Ishikawa (cell line): Measurements from ENCODE around the gene SUMO4.

Experiments
- CEBPB ChIP-seq: IDR thresholded peaks from 2 replicates; pipeline ENCODE4 v1.6.1; 2012
- CREB1 ChIP-seq: IDR thresholded peaks from 2 replicates; pipeline ENCODE4 v1.6.1; 2012; ENCODE audit warnings: low read depth
- EGR1 ChIP-seq: IDR thresholded peaks from 2 replicates; pipeline ENCODE4 v1.6.1; 2012
- EP300 ChIP-seq: IDR thresholded peaks from 2 replicates; pipeline ENCODE4 v1.6.1; 2012; ENCODE audit warnings: borderline replicate concordance
- FOXM1 ChIP-seq: IDR thresholded peaks from 2 replicates; pipeline ENCODE4 v1.6.1; 2012; ENCODE audit warnings: low read depth, borderline replicate concordance
- NFIC ChIP-seq: IDR thresholded peaks from 2 replicates; pipeline ENCODE4 v1.6.1; 2012
- RAD21 ChIP-seq: IDR thresholded peaks from 2 replicates; pipeline ENCODE4 v1.6.1; 2012; ENCODE audit warnings: low read depth
- TAF1 ChIP-seq: IDR thresholded peaks from 2 replicates; pipeline ENCODE4 v1.6.1; 2012; ENCODE audit warnings: low read depth, mild to moderate bottlenecking
- TCF12 ChIP-seq: IDR thresholded peaks from 2 replicates; pipeline ENCODE4 v1.6.1; 2012; ENCODE audit warnings: low read depth
- TEAD4 ChIP-seq: IDR thresholded peaks from 2 replicates; pipeline ENCODE4 v1.6.1; 2012
- YY1 ChIP-seq: IDR thresholded peaks from 2 replicates; pipeline ENCODE4 v1.6.1; 2012; ENCODE audit warnings: low read depth
- ZBTB7A ChIP-seq: IDR thresholded peaks from 2 replicates; pipeline ENCODE4 v1.6.1; 2012; ENCODE audit warnings: low read depth
- TF ChIP-seq, protein P1 (sequence below): IDR thresholded peaks from 2 replicates; pipeline ENCODE4 v1.6.1; 2012; ENCODE audit warnings: low read depth, mild to moderate bottlenecking
- TF ChIP-seq, protein P2 (sequence below): IDR thresholded peaks from 2 replicates; pipeline ENCODE4 v1.6.1; 2012
- TF ChIP-seq, protein P3 (sequence below): IDR thresholded peaks from 2 replicates; pipeline ENCODE4 v1.6.1; 2012

SUMO4 gene

DNA sequence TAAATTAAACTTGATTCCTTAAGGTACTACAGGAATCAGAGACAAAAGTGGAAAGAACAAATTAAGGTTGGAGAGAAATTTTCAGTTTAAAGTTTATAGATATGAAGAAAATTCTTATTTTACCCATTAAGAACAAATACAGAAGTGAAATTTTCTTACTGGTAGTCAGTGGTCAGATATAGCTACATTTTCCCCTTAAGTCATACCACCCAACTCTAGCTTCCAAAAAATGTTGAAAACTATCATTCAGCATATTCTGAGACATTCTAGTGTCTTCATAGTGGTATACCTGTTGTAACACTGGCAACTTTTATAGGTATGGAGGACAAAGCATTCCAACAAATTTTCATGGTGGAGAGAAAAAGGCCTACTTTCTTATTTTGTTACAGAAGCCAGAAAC is 15.6 kb upstream of the SUMO4 start:
- TF ChIP-seq, protein P1, sequence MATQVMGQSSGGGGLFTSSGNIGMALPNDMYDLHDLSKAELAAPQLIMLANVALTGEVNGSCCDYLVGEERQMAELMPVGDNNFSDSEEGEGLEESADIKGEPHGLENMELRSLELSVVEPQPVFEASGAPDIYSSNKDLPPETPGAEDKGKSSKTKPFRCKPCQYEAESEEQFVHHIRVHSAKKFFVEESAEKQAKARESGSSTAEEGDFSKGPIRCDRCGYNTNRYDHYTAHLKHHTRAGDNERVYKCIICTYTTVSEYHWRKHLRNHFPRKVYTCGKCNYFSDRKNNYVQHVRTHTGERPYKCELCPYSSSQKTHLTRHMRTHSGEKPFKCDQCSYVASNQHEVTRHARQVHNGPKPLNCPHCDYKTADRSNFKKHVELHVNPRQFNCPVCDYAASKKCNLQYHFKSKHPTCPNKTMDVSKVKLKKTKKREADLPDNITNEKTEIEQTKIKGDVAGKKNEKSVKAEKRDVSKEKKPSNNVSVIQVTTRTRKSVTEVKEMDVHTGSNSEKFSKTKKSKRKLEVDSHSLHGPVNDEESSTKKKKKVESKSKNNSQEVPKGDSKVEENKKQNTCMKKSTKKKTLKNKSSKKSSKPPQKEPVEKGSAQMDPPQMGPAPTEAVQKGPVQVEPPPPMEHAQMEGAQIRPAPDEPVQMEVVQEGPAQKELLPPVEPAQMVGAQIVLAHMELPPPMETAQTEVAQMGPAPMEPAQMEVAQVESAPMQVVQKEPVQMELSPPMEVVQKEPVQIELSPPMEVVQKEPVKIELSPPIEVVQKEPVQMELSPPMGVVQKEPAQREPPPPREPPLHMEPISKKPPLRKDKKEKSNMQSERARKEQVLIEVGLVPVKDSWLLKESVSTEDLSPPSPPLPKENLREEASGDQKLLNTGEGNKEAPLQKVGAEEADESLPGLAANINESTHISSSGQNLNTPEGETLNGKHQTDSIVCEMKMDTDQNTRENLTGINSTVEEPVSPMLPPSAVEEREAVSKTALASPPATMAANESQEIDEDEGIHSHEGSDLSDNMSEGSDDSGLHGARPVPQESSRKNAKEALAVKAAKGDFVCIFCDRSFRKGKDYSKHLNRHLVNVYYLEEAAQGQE: no peak
- TF ChIP-seq ZBTB7A: no peak
- TF ChIP-seq TEAD4: no peak
- no peak for TF ChIP-seq NFIC

DNA sequence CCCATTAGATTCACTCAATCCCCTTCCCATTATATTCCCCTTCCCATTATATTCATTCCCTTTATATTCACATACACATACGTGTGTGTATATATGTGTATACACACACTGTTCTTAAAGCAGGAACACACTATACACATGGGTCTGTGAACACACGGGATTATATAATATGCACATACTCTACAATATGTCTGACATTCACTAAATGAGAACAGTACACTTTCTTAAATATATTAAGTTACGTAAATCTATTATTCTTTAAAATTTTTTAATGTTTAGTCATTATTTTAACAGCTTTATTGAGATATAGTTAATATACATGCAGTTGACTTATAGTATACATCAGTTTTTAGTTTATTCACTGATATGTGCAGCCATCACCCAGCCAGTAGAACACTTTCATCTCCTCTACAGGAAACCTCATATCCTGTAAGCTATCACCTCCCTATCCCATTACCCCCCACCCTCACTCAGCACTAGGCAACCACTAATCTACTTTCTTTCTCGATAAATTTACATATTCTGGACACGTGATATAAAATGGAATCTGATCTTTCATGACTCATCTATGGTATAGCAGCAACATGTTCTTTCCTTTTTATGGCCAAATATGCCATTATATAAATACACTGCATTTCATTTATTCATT is 13.9 kb upstream of the SUMO4 start:
- TF ChIP-seq, protein P2, sequence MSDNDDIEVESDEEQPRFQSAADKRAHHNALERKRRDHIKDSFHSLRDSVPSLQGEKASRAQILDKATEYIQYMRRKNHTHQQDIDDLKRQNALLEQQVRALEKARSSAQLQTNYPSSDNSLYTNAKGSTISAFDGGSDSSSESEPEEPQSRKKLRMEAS: no peak

GRCh38 chr6:149387779-149388512 is 12.1 kb upstream of the SUMO4 start:
- TF ChIP-seq, protein P2: no peak
- TF ChIP-seq NFIC: no peak
- TF ChIP-seq EP300: no peak
- no peak for TF ChIP-seq RAD21
- TF ChIP-seq ZBTB7A: no peak
- TF ChIP-seq EGR1: no peak
- TF ChIP-seq TAF1: no peak
- TF ChIP-seq CEBPB: no peak
- no peak for TF ChIP-seq TCF12
- TF ChIP-seq YY1: no peak
- TF ChIP-seq CREB1: no peak
- no peak for TF ChIP-seq TEAD4
- no peak for TF ChIP-seq FOXM1
- TF ChIP-seq, protein P3, sequence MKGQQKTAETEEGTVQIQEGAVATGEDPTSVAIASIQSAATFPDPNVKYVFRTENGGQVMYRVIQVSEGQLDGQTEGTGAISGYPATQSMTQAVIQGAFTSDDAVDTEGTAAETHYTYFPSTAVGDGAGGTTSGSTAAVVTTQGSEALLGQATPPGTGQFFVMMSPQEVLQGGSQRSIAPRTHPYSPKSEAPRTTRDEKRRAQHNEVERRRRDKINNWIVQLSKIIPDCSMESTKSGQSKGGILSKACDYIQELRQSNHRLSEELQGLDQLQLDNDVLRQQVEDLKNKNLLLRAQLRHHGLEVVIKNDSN: no peak
- TF ChIP-seq, protein P1: no peak

GRCh38 chr6:149389509-149390297 is 10.4 kb upstream of the SUMO4 start:
- no peak for TF ChIP-seq TEAD4
- TF ChIP-seq, protein P2: no peak

GRCh38 chr6:149392093-149392492 is 8.0 kb upstream of the SUMO4 start:
- TF ChIP-seq ZBTB7A (no peak), EGR1 (no peak), RAD21 (no peak)
- TF ChIP-seq, protein P3: no peak
- TF ChIP-seq, protein P1: no peak
